Motor neuron (in vitro differentiated cells): Measurements from ENCODE around the gene CACNA1G. TPM values are rescaled to one million over a fixed set of nuclear protein-coding genes. Genes with fewer than 3 reads are reported as not detected.

Experiments used
- ATAC-seq, 8 experiments: fragments of 200-7000 bp; cut with Tn5 transposase; replicated peaks in 6 of 8; 2 replicates each; pipeline ENCODE4 v1.8.0; 2021; ENCODE audit warnings: mild to moderate bottlenecking in 8 of 8, moderate library complexity in 8 of 8
- H3K27ac ChIP-seq, 2 donors: fragments of 250-450 bp; sonication (Bioruptor Pico); 2 replicates each; pipeline ENCODE4 v1.9.0; 2021; ENCODE audit warnings: antibody characterized with exemption in 2 of 2, mild to moderate bottlenecking in 2 of 2, moderate library complexity in 1 of 2
- H3K4me1 ChIP-seq, 2 donors: fragments of 250-450 bp; sonication (Bioruptor Pico); replicated peaks in 1 of 2; 2 replicates each; pipeline ENCODE4 v1.6.1; 2021; ENCODE audit warnings: antibody characterized with exemption in 2 of 2, mild to moderate bottlenecking in 2 of 2, moderate library complexity in 1 of 2
- H3K4me3 ChIP-seq, 5 donors: fragments of 250-450 bp; sonication (Bioruptor Pico); 2 replicates each; pipeline ENCODE4 v1.9.0; 2021; ENCODE audit warnings: antibody characterized with exemption in 5 of 5, mild to moderate bottlenecking in 5 of 5, moderate library complexity in 4 of 5
- WGBS, 10 experiments: fragments of 450-650 bp; shearing (Covaris generic); methylation state at CpG; one replicate each; pipeline ENCODE4 v1.0.0; 2022; 5-methylcytosine and 5-hydroxymethylcytosine counted together
- in situ Hi-C, 9 experiments: fragments of 400-800 bp; cut with MboI; loops; one replicate each; pipeline ENCODE4 v1.15.0; 2021; ENCODE audit warnings: low sequenced_read_pairs in 9 of 9, low pct_unique_long_range_greater_than_20kb in 2 of 9; ENCODE audit not compliant: unreplicated experiment in 9 of 9
- total RNA-seq, 8 experiments: library from RNA; unstranded; fragments of 300-600 nt; gene quantifications; 2 replicates each; pipeline versions ENCODE4 v1.2.3 to v1.2.4, GENCODE V29; 2022

CACNA1G gene
- total RNA-seq, 8 experiments from 2014 or later = 0.17 to 4.2 (median 0.62) TPM

GRCh38 chr17:50535407-50535806, 25.1 kb upstream of the CACNA1G start:
- in situ Hi-C loops = loop anchor here in 2 of 9 experiments (25.0 kb wide), 1 partner anchor 302 kb away; the partner anchor contains the start of gene WFIKKN2 (in 2 of the 2)
- Histone ChIP-seq H3K4me3 (no peak overlapping the region), H3K27ac (no peak overlapping the region), H3K4me1 (peaks cover 36 to 37% of the 10 kb centered on the region in 2 donors)
- WGBS, 10 experiments = 33 to 100% (median 93%) methylated on average over 1 to 5 of the region's 7 CpGs; no CpG with 5 or more reads in 4 of the 10 experiments
- no peak for ATAC-seq

GRCh38 chr17:50536683-50537646, 23.6 kb upstream of the CACNA1G start:
- WGBS, 10 experiments = 70 to 100% (median 94%) methylated on average over 1 to 29 of the region's 45 CpGs
- in situ Hi-C loops = loop anchor here in 2 of 9 experiments (25.0 kb wide), 1 partner anchor 300 kb away; the partner anchor contains the start of gene WFIKKN2 (in 2 of the 2)
- H3K27ac ChIP-seq = no peak overlapping the region
- no peak for ATAC-seq
- H3K4me1 ChIP-seq = peaks cover 42 to 43% of the 10 kb centered on the region in 2 donors
- no peak overlapping the region for H3K4me3 ChIP-seq

GRCh38 chr17:50537721-50538548, 22.6 kb upstream of the CACNA1G start:
- in situ Hi-C loops = loop anchor here in 2 of 9 experiments (25.0 kb wide), 1 partner anchor 299 kb away; the partner anchor contains the start of gene WFIKKN2 (in 2 of the 2)
- 57 to 58% methylated on average over 1 to 6 of the region's 20 CpGs; no CpG with 5 or more reads in 8 of the 10 experiments for WGBS, 10 experiments
- Histone ChIP-seq H3K4me1 (peaks cover 37 to 41% of the 10 kb centered on the region in 2 donors), H3K4me3 (no peak overlapping the region), H3K27ac (peak overlapping the region; percentile 57 to 68)
- no peak for ATAC-seq

DNA sequence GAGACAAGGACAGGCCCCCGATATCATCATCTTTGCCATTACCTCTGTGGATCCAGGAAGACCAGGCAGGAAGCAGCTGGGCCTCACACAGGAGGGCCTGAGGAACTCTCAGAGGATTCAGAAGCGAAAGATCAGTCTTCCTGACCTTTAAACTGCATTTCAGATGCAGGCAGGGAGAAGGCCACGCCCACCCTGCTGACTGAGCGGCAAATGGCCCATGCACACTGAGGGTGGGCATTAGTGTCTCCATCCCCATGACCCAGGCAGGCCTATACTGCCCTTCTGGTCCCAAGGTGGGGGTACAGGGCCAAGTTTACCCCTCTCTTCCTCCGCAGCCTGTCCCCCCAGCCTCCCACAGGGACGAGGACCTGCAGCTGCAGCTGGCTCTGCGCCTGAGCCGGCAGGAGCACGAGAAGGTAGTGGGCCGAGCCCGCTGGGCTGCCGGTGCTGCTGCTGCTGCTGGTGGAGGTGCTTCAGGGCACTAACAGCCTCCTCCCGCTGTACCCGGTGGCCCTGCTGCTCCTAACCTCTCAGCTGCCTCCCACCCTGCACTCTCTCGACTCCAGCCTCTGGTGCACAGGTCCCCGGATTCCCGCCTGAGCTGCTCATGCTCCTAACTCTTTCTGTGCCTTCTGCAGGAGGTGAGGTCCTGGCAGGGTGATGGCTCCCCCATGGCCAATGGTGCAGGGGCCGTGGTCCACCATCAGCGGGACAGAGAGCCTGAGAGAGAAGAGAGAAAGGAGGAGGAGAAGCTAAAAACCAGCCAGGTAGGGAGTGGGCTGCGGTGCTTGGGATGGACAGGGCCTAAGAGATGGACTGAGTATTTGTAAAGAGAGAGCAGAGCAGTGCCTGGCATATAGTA, 21.7 kb upstream of the CACNA1G start:
- peak in 5 of 8 experiments; percentile 4 to 49 (median 31) for ATAC-seq
- Histone ChIP-seq H3K27ac (peak overlapping the region; percentile 57 to 68), H3K4me3 (no peak overlapping the region), H3K4me1 (peaks cover 32 to 34% of the 10 kb centered on the region in 2 donors)
- 53 to 86% (median 65%) methylated on average over 1 to 6 of the region's 20 CpGs; no CpG with 5 or more reads in 5 of the 10 experiments for WGBS, 10 experiments
- in situ Hi-C loops = loop anchor here in 2 of 9 experiments (25.0 kb wide), 1 partner anchor 299 kb away; the partner anchor contains the start of gene WFIKKN2 (in 2 of the 2)

DNA sequence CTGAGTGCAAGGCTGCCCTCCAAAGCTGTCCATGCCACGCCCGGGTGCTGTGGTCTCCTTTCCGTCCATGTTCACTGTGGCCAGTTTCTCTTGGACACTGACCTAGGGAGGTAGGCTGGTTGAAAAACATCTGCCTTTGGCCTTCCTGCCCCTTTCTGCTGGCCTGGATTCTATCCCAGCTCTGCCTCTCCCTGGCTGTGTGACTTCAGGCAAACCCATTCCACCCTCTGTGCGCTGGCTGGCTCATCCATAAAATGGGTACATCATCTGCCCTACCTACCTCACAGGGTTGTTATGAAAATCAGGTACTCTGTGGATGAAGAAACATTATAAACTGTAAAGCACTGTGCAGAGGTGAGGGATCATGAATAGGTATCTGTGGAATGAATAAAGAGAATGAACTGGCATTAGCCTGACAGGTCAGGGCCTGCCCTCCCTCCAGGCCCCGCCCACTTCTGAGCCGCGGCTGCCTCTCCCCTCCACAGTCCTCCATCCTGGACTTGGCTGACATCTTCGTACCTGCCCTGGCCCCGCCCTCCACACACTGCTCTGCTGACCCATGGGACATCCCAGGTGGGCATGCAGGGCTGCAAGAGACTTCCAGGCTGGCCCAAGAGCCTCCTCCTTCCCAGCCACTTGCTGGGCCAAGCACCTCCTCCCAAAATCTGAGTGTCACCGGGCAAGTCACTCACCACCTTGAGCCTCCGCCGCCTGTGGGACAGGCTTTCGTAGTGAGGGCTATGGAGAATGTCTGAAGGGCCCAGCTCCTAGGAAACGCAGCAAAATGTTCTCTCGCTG, 20.6 kb upstream of the CACNA1G start:
- H3K4me1 ChIP-seq = peaks cover 27 to 29% of the 10 kb centered on the region in 2 donors
- H3K4me3 ChIP-seq = no peak overlapping the region
- 20 to 100% (median 100%) methylated on average over 1 to 4 of the region's 15 CpGs; no CpG with 5 or more reads in 4 of the 10 experiments for WGBS, 10 experiments
- in situ Hi-C loops = loop anchor here in 5 of 9 experiments (10.0 to 25.0 kb wide), 4 partner anchors 145 to 305 kb away; partner anchors contain the start of gene WFIKKN2 (in 2 of the 5)
- no peak for ATAC-seq
- no peak overlapping the region for H3K27ac ChIP-seq

DNA sequence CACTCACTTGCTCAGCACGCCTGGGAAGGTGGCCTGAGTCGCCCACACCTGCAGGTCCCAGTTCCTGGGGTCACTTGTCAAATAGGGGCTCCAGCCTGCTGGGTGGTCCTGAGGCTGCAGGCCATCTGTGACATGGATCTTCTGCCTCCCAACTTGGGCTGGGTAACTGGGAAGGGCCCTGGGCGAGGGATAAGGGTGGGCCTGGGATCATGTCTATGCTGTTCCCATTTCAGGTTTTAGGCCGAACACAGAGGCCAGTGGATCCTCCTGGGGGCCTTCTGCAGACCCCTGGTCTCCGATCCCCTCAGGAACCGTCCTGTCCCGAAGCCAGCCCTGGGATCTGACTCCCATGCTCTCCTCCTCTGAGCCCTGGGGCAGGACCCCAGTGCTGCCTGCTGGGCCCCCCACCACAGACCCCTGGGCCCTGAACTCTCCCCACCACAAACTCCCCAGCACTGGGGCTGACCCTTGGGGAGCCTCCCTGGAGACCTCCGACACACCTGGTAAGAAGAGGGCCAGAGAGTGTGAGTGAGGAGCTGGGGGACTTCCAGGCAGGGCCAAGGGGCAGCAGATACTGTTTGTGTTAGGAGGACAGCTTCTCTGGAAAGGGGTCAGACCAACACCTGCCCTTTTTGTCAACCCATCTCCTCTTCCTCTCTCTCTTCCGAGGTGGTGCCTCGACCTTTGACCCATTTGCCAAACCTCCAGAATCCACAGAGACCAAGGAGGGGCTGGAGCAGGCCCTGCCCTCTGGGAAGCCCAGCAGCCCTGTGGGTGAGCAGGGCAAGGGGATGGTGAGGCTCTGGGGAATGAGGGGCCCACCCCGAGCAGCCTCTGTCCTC, 19.7 kb upstream of the CACNA1G start:
- in situ Hi-C loops = loop anchor here in 5 of 9 experiments (10.0 to 25.0 kb wide), 4 partner anchors 144 to 304 kb away; partner anchors contain the start of gene WFIKKN2 (in 2 of the 5)

DNA sequence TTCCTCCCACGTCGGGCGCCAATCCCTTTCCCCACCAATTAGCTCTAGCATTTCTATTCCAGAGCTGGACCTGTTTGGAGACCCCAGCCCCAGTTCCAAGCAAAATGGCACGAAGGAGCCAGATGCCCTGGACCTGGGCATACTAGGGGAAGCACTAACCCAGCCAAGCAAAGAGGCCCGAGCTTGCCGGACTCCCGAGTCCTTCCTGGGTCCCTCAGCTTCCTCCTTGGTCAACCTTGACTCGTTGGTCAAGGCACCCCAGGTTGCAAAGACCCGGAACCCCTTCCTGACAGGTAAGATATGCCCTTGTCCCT, 19.2 kb upstream of the CACNA1G start:
- in situ Hi-C loops = loop anchor here in 5 of 9 experiments (10.0 to 25.0 kb wide), 4 partner anchors 143 to 303 kb away; partner anchors contain the start of gene WFIKKN2 (in 2 of the 5)
- H3K4me3 ChIP-seq = peak overlapping the region; percentile 38 to 52 (median 42)
- no peak for ATAC-seq
- H3K4me1 ChIP-seq = peaks cover 27 to 29% of the 10 kb centered on the region in 2 donors
- H3K27ac ChIP-seq = no peak overlapping the region
- 40 to 93% (median 80%) methylated on average over 1 to 3 of the region's 9 CpGs; no CpG with 5 or more reads in 5 of the 10 experiments for WGBS, 10 experiments

More for the DNA sequence above, 19.7 kb upstream of the CACNA1G start:
- H3K27ac ChIP-seq = no peak overlapping the region
- peaks cover 27 to 29% of the 10 kb centered on the region in 2 donors for H3K4me1 ChIP-seq
- H3K4me3 ChIP-seq = no peak overlapping the region
- ATAC-seq = no peak
- 67 to 80% methylated on average over 1 of the region's 11 CpGs; no CpG with 5 or more reads in 8 of the 10 experiments for WGBS, 10 experiments

- ATAC-seq = peak; percentile 73 to 86 (median 81)
- in situ Hi-C loops = loop anchor here in 5 of 9 experiments (10.0 to 25.0 kb wide), 4 partner anchors 143 to 303 kb away; partner anchors contain the start of gene WFIKKN2 (in 2 of the 5)
- WGBS, 10 experiments = 0 to 24% (median 8%) methylated on average over 2 to 17 of the region's 82 CpGs; no CpG with 5 or more reads in 2 of the 10 experiments
- Histone ChIP-seq H3K4me3 (peak overlapping the region; percentile 38 to 52 (median 42)), H3K4me1 (peaks cover 29 to 30% of the 10 kb centered on the region in 2 donors), H3K27ac (peak overlapping the region; percentile 49 to 61)
These were observed 18.5 kb upstream of the CACNA1G start for GRCh38 chr17:50541716-50542688.
